ENCODE results near the gene ADAMTS6.

Gene ADAMTS6

GRCh38 chr5:65413822-65414221 is 67.9 kb downstream of the ADAMTS6 start:
- no peak overlapping the region for H3K4me3 ChIP-seq (ENCODE audit: low read length)
- H3K27ac ChIP-seq (ENCODE audit: low read depth, low read length), result no peak overlapping the region
- H3K27me3 ChIP-seq (ENCODE audit: control insufficient read depth, low read length), result no peaks in the 10 kb centered on the region
- no peaks in the 10 kb centered on the region for H3K4me1 ChIP-seq (ENCODE audit: control insufficient read depth, low read length)
- no peaks in the 10 kb centered on the region for H3K36me3 ChIP-seq (ENCODE audit: control insufficient read depth, low read length)
- H3K9me2 ChIP-seq (replicated peaks; ENCODE audit: control insufficient read depth, low read length), result no peaks in the 10 kb centered on the region
- TF ChIP-seq, protein P1, sequence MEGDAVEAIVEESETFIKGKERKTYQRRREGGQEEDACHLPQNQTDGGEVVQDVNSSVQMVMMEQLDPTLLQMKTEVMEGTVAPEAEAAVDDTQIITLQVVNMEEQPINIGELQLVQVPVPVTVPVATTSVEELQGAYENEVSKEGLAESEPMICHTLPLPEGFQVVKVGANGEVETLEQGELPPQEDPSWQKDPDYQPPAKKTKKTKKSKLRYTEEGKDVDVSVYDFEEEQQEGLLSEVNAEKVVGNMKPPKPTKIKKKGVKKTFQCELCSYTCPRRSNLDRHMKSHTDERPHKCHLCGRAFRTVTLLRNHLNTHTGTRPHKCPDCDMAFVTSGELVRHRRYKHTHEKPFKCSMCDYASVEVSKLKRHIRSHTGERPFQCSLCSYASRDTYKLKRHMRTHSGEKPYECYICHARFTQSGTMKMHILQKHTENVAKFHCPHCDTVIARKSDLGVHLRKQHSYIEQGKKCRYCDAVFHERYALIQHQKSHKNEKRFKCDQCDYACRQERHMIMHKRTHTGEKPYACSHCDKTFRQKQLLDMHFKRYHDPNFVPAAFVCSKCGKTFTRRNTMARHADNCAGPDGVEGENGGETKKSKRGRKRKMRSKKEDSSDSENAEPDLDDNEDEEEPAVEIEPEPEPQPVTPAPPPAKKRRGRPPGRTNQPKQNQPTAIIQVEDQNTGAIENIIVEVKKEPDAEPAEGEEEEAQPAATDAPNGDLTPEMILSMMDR (IDR thresholded peaks at IDR 0.05; ENCODE audit: low read depth, low read length, poor library complexity, severe bottlenecking), result no peak
- no peak for TF ChIP-seq EZH2phosphoT487 (IDR thresholded peaks at IDR 0.05; ENCODE audit: borderline replicate concordance, low read length)
- H3K9me3 ChIP-seq (ENCODE audit: control insufficient read depth, insufficient read depth, low read length), result no peaks in the 10 kb centered on the region
- H4K20me1 ChIP-seq (ENCODE audit: control insufficient read depth, insufficient read depth, low read depth, low read length), result no peaks in the 10 kb centered on the region
- H3F3A ChIP-seq (ENCODE audit: control insufficient read depth, insufficient read depth), result no peaks in the 10 kb centered on the region
- H3K79me2 ChIP-seq (ENCODE audit: control insufficient read depth, low read length), result no peaks in the 10 kb centered on the region
- H3K4me2 ChIP-seq (ENCODE audit: low read length), result no peak overlapping the region

GRCh38 chr5:65412842-65413241 is 68.9 kb downstream of the ADAMTS6 start:
- Histone ChIP-seq H3K79me2 (ENCODE audit: control insufficient read depth, low read length) (no peaks in the 10 kb centered on the region), H3K4me1 (ENCODE audit: control insufficient read depth, low read length) (no peaks in the 10 kb centered on the region), H3F3A (ENCODE audit: control insufficient read depth, insufficient read depth) (no peaks in the 10 kb centered on the region), H3K27ac (ENCODE audit: low read depth, low read length) (no peak overlapping the region), H3K9me2 (replicated peaks; ENCODE audit: control insufficient read depth, low read length) (no peaks in the 10 kb centered on the region), H4K20me1 (ENCODE audit: control insufficient read depth, insufficient read depth, low read depth, low read length) (no peaks in the 10 kb centered on the region), H3K9me3 (ENCODE audit: control insufficient read depth, insufficient read depth, low read length) (no peaks in the 10 kb centered on the region), H3K4me3 (ENCODE audit: low read length) (no peak overlapping the region), H3K4me2 (ENCODE audit: low read length) (no peak overlapping the region), H3K36me3 (ENCODE audit: control insufficient read depth, low read length) (no peaks in the 10 kb centered on the region), H3K27me3 (ENCODE audit: control insufficient read depth, low read length) (no peaks in the 10 kb centered on the region)
- TF ChIP-seq, protein P1 (IDR thresholded peaks at IDR 0.05; ENCODE audit: low read depth, low read length, poor library complexity, severe bottlenecking), result no peak
- no peak for TF ChIP-seq EZH2phosphoT487 (IDR thresholded peaks at IDR 0.05; ENCODE audit: borderline replicate concordance, low read length)

- Histone ChIP-seq H3K9me2 (replicated peaks; ENCODE audit: control insufficient read depth, low read length) (no peaks in the 10 kb centered on the region), H3K27ac (ENCODE audit: low read depth, low read length) (no peak overlapping the region), H3K79me2 (ENCODE audit: control insufficient read depth, low read length) (no peaks in the 10 kb centered on the region), H4K20me1 (ENCODE audit: control insufficient read depth, insufficient read depth, low read depth, low read length) (no peaks in the 10 kb centered on the region), H3K36me3 (ENCODE audit: control insufficient read depth, low read length) (no peaks in the 10 kb centered on the region), H3K27me3 (ENCODE audit: control insufficient read depth, low read length) (no peaks in the 10 kb centered on the region), H3K9me3 (ENCODE audit: control insufficient read depth, insufficient read depth, low read length) (no peaks in the 10 kb centered on the region), H3F3A (ENCODE audit: control insufficient read depth, insufficient read depth) (no peaks in the 10 kb centered on the region), H3K4me2 (ENCODE audit: low read length) (no peak overlapping the region), H3K4me1 (ENCODE audit: control insufficient read depth, low read length) (no peaks in the 10 kb centered on the region), H3K4me3 (ENCODE audit: low read length) (no peak overlapping the region)
- TF ChIP-seq, protein P1 (IDR thresholded peaks at IDR 0.05; ENCODE audit: low read depth, low read length, poor library complexity, severe bottlenecking), result no peak
- TF ChIP-seq EZH2phosphoT487 (IDR thresholded peaks at IDR 0.05; ENCODE audit: borderline replicate concordance, low read length), result no peak
These were observed 70.4 kb downstream of the ADAMTS6 start for GRCh38 chr5:65411356-65411755.
